GM18519 (cell line): Measurements from ENCODE around the gene FOXI2.

Experiments used
- ATAC-seq: cut with Tn5 transposase; IDR thresholded peaks from one replicate; pipeline ENCODE4 v1.9.1; 2021; ENCODE audit warnings: mild to moderate bottlenecking, moderate library complexity; ENCODE audit not compliant: unreplicated experiment, low FRiP score

The FOXI2 gene

GRCh38 chr10:127736915-127737562 is at the start of gene FOXI2:
FOXI2 (plus strand) TSS chr10:127737185; CDS start chr10:127737274, 89 bp downstream.
- no peak for ATAC-seq

GRCh38 chr10:127687548-127687947 is 49.4 kb upstream of the FOXI2 start:
- no peak for ATAC-seq

GRCh38 chr10:127690176-127690835 is 46.7 kb upstream of the FOXI2 start:
- ATAC-seq, result no peak

GRCh38 chr10:127694580-127695193 is 42.3 kb upstream of the FOXI2 start:
- ATAC-seq, result peak; percentile 83

- ATAC-seq, result no peak
Observed at GRCh38 chr10:127695431-127695830, 41.6 kb upstream of the FOXI2 start.

- no peak for ATAC-seq
Observed at GRCh38 chr10:127698886-127699285, 38.1 kb upstream of the FOXI2 start.

GRCh38 chr10:127699311-127699710 is 37.7 kb upstream of the FOXI2 start:
- ATAC-seq, result no peak

- no peak for ATAC-seq
Observed at GRCh38 chr10:127702271-127702670, 34.7 kb upstream of the FOXI2 start.

- no peak for ATAC-seq
Observed at GRCh38 chr10:127715249-127715648, 21.7 kb upstream of the FOXI2 start.

GRCh38 chr10:127715782-127716378 is 21.1 kb upstream of the FOXI2 start:
- ATAC-seq, result no peak

GRCh38 chr10:127720142-127720541 is 16.8 kb upstream of the FOXI2 start:
- ATAC-seq, result peak; percentile 62

- no peak for ATAC-seq
Observed at GRCh38 chr10:127720903-127721302, 16.1 kb upstream of the FOXI2 start.

GRCh38 chr10:127734753-127735152 is 2.2 kb upstream of the FOXI2 start:
- no peak for ATAC-seq

- no peak for ATAC-seq
Observed at GRCh38 chr10:127735156-127735555, 1.8 kb upstream of the FOXI2 start.

- ATAC-seq, result no peak
Observed at GRCh38 chr10:127735723-127736221, 1.2 kb upstream of the FOXI2 start.

GRCh38 chr10:127736222-127736914 is 617 bp upstream of the FOXI2 start:
- no peak for ATAC-seq

GRCh38 chr10:127737563-127738511 is 852 bp downstream of the FOXI2 start:
- no peak for ATAC-seq

GRCh38 chr10:127738512-127739424 is 1.8 kb downstream of the FOXI2 start:
- no peak for ATAC-seq
